Astrocyte (in vitro differentiated cells and primary cell): ENCODE results near the gene CRYM. TPM values are rescaled to one million over a fixed set of nuclear protein-coding genes. Genes with fewer than 3 reads are reported as not detected.
"Not testable (repeated sequence)": the region's sequence is repeated elsewhere in the genome, so short reads cannot be mapped to it uniquely, and the experiment has no call there.

Experiments used
- DNase-seq: peaks from one replicate; pipeline ENCODE4 v3.0.0-alpha.2; 2010; ENCODE audit warnings: low read depth
- FAIRE-seq: peaks from 2 replicates; lab custom pipeline; 2011; peaks lifted over from hg19 to GRCh38; lab: Jason Lieb, UNC
- H2AFZ ChIP-seq: 2 replicates; pipeline ENCODE4 v1.6.0; 2012; ENCODE audit warnings: low read depth, low read length, inconsistent platforms
- H3K27ac ChIP-seq: 2 replicates; pipeline ENCODE4 v1.5.1; 2011; ENCODE audit warnings: low read depth, low read length, inconsistent platforms
- H3K27me3 ChIP-seq: 2 replicates; pipeline ENCODE4 v1.6.0; 2011; ENCODE audit warnings: low read length, inconsistent platforms; ENCODE audit not compliant: insufficient read depth
- H3K36me3 ChIP-seq: 2 replicates; pipeline ENCODE4 v1.5.1; 2011; ENCODE audit warnings: low read length, inconsistent platforms; ENCODE audit not compliant: insufficient read depth
- H3K4me1 ChIP-seq: 2 replicates; pipeline ENCODE4 v1.5.1; 2011; ENCODE audit warnings: low read length, inconsistent platforms; ENCODE audit not compliant: insufficient read depth
- H3K4me2 ChIP-seq: 2 replicates; pipeline ENCODE4 v1.6.0; 2012; ENCODE audit warnings: low read length, inconsistent platforms
- H3K4me3 ChIP-seq: 2 replicates; pipeline ENCODE4 v1.5.1; 2011; ENCODE audit warnings: low read depth, mild to moderate bottlenecking, low read length, inconsistent platforms; ENCODE audit not compliant: insufficient read depth
- H3K79me2 ChIP-seq: 2 replicates; pipeline ENCODE4 v1.6.0; 2012; ENCODE audit warnings: mild to moderate bottlenecking, low read length, inconsistent platforms; ENCODE audit not compliant: insufficient read depth
- H3K9ac ChIP-seq: 2 replicates; pipeline ENCODE4 v1.6.0; 2012; ENCODE audit warnings: mild to moderate bottlenecking, low read length, inconsistent platforms
- H3K9me3 ChIP-seq: 2 replicates; pipeline ENCODE4 v1.5.1; 2012; ENCODE audit warnings: low read depth, mild to moderate bottlenecking, low read length, inconsistent platforms; ENCODE audit not compliant: insufficient read depth
- H4K20me1 ChIP-seq: 2 replicates; pipeline ENCODE4 v1.6.0; 2012; ENCODE audit warnings: low read length, inconsistent platforms; ENCODE audit not compliant: insufficient read depth
- H3K27ac Mint-ChIP-seq: one replicate; pipeline ENCODE4 v1.8.0; 2021; ENCODE audit warnings: mild to moderate bottlenecking, mixed read lengths; ENCODE audit not compliant: unreplicated experiment
- H3K27me3 Mint-ChIP-seq: one replicate; pipeline ENCODE4 v1.8.0; 2021; ENCODE audit warnings: low read depth, mixed read lengths; ENCODE audit not compliant: unreplicated experiment
- H3K36me3 Mint-ChIP-seq: one replicate; pipeline ENCODE4 v1.8.0; 2021; ENCODE audit warnings: low read depth, mixed read lengths; ENCODE audit not compliant: unreplicated experiment
- H3K4me1 Mint-ChIP-seq: one replicate; pipeline ENCODE4 v1.8.0; 2021; ENCODE audit warnings: low read depth, mixed read lengths; ENCODE audit not compliant: unreplicated experiment
- H3K4me3 Mint-ChIP-seq: one replicate; pipeline ENCODE4 v1.8.0; 2021; ENCODE audit warnings: mild to moderate bottlenecking, moderate library complexity, mixed read lengths; ENCODE audit not compliant: unreplicated experiment
- H3K9me3 Mint-ChIP-seq: one replicate; pipeline ENCODE4 v1.8.0; 2021; ENCODE audit warnings: mild to moderate bottlenecking, mixed read lengths; ENCODE audit not compliant: unreplicated experiment
- EZH2 ChIP-seq: IDR thresholded peaks from 2 replicates; pipeline ENCODE4 v1.6.1; 2012; ENCODE audit warnings: mild to moderate bottlenecking, low read length, inconsistent platforms; ENCODE audit not compliant: insufficient read depth
- total RNA-seq: library from RNA; stranded (reverse); gene quantifications from 2 replicates; pipeline ENCODE4 v1.2.1, GENCODE V29; 2021
- TF ChIP-seq, protein P1 (sequence below): IDR thresholded peaks from 2 replicates; pipeline ENCODE4 v1.5.1; 2011; ENCODE audit warnings: low read depth, mild to moderate bottlenecking, inconsistent platforms, low read length, moderate library complexity; ENCODE audit not compliant: insufficient read depth

The CRYM gene
- total RNA-seq, 1 donor from 2014 or later: 0.50 TPM

GRCh38 chr16:21274172-21274726 is 3.8 kb downstream of the CRYM start:
- Histone ChIP-seq H2AFZ (no peak overlapping the region), H4K20me1 (no peaks in the 10 kb centered on the region), H3K9me3 (no peaks in the 10 kb centered on the region), H3K36me3 (no peaks in the 10 kb centered on the region), H3K27me3 (peaks cover 56% of the 10 kb centered on the region), H3K4me3 (no peak overlapping the region), H3K4me2 (no peak overlapping the region), H3K79me2 (no peaks in the 10 kb centered on the region), H3K9ac (no peak overlapping the region), H3K27ac (no peak overlapping the region), H3K4me1 (peaks cover 7% of the 10 kb centered on the region)
- TF ChIP-seq, protein P1, sequence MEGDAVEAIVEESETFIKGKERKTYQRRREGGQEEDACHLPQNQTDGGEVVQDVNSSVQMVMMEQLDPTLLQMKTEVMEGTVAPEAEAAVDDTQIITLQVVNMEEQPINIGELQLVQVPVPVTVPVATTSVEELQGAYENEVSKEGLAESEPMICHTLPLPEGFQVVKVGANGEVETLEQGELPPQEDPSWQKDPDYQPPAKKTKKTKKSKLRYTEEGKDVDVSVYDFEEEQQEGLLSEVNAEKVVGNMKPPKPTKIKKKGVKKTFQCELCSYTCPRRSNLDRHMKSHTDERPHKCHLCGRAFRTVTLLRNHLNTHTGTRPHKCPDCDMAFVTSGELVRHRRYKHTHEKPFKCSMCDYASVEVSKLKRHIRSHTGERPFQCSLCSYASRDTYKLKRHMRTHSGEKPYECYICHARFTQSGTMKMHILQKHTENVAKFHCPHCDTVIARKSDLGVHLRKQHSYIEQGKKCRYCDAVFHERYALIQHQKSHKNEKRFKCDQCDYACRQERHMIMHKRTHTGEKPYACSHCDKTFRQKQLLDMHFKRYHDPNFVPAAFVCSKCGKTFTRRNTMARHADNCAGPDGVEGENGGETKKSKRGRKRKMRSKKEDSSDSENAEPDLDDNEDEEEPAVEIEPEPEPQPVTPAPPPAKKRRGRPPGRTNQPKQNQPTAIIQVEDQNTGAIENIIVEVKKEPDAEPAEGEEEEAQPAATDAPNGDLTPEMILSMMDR: no peak
- no peak for TF ChIP-seq EZH2
- DNase-seq (no peak), FAIRE-seq (no peak)
- H3K36me3 Mint-ChIP-seq: no peaks in the 10 kb centered on the region
- no peak overlapping the region for H3K4me3 Mint-ChIP-seq
- no peaks in the 10 kb centered on the region for H3K9me3 Mint-ChIP-seq
- no peaks in the 10 kb centered on the region for H3K4me1 Mint-ChIP-seq
- no peak overlapping the region for H3K27ac Mint-ChIP-seq
- H3K27me3 Mint-ChIP-seq: peaks cover 53% of the 10 kb centered on the region

DNA sequence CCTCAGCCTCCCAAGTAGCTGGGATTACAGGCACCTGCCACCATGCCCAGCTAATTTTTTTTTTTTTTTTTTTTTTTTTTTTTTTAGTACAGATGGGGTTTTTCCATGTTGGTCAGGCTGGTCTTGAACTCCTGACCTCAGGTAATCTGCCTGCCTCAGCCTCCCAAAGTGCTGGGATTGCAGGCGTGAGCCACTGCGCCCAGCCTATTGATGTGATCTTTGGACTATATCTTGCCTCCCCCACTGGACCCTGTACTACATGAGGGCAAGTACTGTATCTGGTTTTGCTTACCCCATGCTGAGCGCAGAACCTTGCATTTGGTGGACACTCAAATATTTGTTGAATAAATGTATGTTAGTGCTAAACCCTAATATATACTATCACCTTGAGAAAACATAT is 5.3 kb downstream of the CRYM start:
- H2AFZ ChIP-seq, H3K9me3 Mint-ChIP-seq, H3K9ac ChIP-seq, DNase-seq, H3K27ac ChIP-seq, H3K4me3 Mint-ChIP-seq, H3K4me3 ChIP-seq, FAIRE-seq, H3K4me1 ChIP-seq, H3K9me3 ChIP-seq, H4K20me1 ChIP-seq, H3K36me3 ChIP-seq, H3K27ac Mint-ChIP-seq, H3K4me1 Mint-ChIP-seq, H3K36me3 Mint-ChIP-seq, H3K4me2 ChIP-seq, H3K79me2 ChIP-seq: not testable (repeated sequence)
- H3K27me3 ChIP-seq: peaks cover 44% of the 10 kb centered on the region
- peaks cover 43% of the 10 kb centered on the region for H3K27me3 Mint-ChIP-seq

DNA sequence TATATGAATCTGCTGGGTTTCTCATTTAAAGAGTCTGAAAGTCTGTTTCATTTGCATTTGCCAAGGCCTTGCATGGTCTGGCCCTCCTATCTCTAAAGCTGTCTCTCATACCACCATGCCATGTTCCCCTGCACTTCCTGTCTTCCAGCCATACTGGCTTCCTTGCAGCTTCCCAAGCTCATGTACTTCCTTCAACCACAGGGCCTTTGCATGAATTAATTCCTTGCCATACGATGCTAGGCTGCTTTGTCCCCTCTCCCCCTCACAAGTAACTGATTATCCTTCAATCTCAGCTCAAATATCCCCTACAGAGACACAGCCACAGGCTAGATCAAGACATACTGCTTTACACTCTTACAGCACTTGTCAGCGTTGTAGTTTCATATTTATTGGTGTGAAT is 5.8 kb downstream of the CRYM start:
- no peak overlapping the region for H3K27ac Mint-ChIP-seq
- Histone ChIP-seq H3K4me1 (no peaks in the 10 kb centered on the region), H2AFZ (no peak overlapping the region), H3K9ac (no peak overlapping the region), H3K27me3 (peaks cover 39% of the 10 kb centered on the region), H3K79me2 (no peaks in the 10 kb centered on the region), H4K20me1 (no peaks in the 10 kb centered on the region), H3K9me3 (no peaks in the 10 kb centered on the region), H3K4me3 (no peak overlapping the region), H3K4me2 (no peak overlapping the region), H3K27ac (no peak overlapping the region), H3K36me3 (no peaks in the 10 kb centered on the region)
- DNase-seq (no peak), FAIRE-seq (no peak)
- H3K9me3 Mint-ChIP-seq: no peaks in the 10 kb centered on the region
- H3K36me3 Mint-ChIP-seq: no peaks in the 10 kb centered on the region
- peaks cover 39% of the 10 kb centered on the region for H3K27me3 Mint-ChIP-seq
- no peak overlapping the region for H3K4me3 Mint-ChIP-seq
- no peaks in the 10 kb centered on the region for H3K4me1 Mint-ChIP-seq
- no peak for TF ChIP-seq EZH2
- TF ChIP-seq, protein P1: no peak
